Tongue (tissue), 2 donors: ENCODE measurements around the gene ABCC2. TPM values are rescaled to one million over a fixed set of nuclear protein-coding genes. Genes with fewer than 3 reads are reported as not detected.
"Not testable (repeated sequence)": the region's sequence is repeated elsewhere in the genome, so short reads cannot be mapped to it uniquely, and the experiment has no call there.

Experiments
- DNase-seq: peaks from one replicate; pipeline ENCODE4 v3.0.0-alpha.2; 2015
- total RNA-seq: library from RNA; depleted of rRNA; stranded (reverse); fragments of >200 nt; gene quantifications from one replicate; pipeline ENCODE4 v1.2.3, GENCODE V29; 2014

Gene ABCC2
- total RNA-seq: 0.72 TPM

DNA sequence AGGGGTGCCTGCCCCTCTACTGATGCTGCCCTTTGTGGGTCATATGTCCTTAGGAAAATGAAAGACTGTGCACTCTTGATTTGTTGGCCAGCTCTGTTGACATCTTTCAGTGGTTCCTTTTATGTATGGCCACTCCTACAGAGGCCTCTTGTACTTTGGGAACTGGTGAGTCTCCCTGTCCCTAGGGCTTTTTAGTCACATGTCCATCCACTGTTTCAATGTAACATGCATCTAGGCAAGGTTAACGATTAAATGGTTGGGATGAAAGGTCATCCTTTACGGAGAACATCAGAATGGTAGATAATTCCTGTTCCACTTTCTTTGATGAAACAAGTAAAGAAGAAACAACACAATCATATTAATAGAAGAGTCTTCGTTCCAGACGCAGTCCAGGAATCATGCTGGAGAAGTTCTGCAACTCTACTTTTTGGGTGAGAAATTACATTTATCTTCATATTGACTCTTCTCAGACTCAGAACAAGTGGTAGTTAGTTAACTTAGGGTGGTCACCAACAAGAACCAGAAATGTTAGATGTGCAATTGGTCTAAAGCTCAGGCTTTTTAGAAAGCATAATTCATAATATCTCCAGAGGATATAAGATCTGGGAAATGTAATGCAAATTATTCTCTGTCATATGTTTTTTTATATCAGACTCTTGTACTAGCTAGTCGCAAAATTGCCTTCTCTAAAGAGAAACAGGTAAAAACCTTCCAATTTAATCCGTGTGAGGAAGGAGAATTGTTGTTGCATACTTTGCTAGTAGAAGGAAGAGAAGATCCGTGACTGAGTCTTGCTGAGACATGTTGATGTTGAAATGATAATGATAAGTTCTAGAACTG, at the start of gene ABCC2:
TSS of gene ABCC2 (plus strand) at position 194 of the 840 bp plus-strand sequence. CDS start at position 399, 205 bp downstream.
- no peak for DNase-seq

DNA sequence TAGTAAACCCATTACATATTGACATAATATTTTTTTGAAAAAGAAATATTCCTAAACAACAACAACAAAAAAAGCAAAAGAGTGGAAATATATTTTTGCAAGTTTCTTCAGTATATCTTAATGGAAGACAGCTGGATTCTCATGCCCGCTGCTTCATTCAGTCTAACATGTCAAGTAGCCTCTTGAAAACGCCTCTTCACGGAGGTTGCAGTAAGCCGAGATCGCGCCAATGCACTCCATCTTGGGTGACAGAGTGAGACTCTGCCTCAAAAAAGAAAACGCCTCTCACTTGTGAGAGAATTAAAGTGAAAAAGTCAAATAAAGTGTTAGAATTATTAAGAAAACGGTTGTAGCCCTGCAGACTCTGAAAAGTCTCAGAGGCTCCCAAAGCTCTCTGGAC, 49.1 kb upstream of the ABCC2 start:
- DNase-seq: peak; percentile 36

DNA sequence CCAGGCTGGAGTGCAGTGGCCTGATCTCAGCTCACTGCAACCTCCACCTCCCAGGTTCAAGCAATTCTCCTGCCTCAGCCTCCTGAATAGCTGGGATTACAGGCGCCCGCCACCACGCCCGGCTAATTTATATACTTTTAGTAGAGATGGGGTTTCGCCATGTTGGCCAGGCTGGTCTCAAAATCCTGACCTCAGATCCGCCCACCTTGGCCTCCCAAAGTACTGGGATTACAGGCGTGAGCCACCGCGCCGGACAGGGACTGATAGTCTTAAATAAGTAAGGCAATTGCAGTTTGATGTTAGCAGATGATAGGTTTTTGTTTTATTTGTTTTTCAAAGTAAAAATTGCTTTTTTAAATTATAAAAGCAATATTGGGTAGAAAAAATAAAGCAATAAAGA, 48.3 kb upstream of the ABCC2 start:
- DNase-seq: not testable (repeated sequence)

DNA sequence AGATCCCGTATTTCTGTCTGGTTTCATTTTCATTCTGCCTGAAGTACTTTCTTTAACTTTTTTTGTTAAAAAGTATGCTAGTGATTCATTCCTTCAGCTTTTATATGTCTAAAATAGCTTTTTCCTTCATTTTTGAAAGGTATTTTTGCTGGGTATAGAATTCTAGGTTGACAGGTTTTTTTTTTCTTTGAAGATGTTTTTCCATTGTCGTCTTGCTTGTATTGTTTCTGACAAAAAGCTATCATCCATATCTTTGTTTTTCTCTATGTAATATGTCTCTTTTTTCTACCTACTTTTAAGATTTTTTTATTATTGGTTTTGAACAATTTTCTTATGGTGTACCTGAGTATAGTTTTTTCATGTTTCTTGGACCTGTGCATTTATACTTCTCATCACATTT, 42.2 kb upstream of the ABCC2 start:
- DNase-seq: no peak

DNA sequence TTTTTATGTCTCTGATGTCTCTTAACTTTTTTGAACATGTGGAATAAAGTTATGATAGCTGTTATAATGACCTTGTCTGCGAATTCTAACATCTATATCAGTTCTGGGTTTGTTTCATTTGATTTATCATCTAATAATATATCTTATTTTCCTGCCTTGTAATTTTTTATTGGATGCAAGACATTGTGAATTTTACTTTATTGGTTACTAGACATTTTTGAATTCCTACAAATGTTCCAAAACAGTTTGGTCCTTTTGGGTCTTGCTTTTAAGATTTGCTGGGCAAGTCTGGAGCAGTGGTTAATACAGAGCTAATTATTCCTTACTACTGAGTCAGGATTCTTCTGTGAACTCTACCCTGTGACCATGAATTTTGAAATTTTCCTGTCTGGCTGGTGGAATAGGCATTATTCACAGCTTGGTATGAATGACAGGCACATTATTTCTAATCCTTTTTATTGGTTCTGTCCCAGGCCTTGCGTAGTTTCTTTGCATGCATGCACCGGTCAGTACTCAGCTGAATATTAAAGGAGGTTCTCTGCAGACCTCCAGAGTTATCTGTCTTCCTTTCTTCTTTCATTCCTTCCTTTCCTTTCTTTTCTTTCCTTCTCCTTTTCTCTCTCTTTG, 41.4 kb upstream of the ABCC2 start:
- DNase-seq: no peak

DNA sequence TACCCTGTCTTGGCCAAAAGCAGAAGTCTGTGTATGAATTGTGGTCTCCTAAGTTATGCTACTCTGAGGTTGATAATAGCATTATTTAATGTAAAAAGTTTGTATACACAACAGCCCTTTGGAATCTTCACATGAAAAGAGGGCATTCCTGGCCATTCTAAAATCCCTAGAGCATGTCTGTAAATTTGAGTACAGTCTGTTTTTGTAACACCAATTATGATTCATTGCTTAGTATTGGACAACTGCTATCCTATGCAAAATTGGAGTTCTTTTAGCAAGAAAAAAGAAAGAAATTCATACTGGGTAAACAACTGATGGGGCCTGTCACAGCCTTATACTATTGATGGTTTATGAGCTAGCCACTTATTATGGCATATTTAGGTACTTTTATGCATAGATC, 40.2 kb upstream of the ABCC2 start:
- no peak for DNase-seq

DNA sequence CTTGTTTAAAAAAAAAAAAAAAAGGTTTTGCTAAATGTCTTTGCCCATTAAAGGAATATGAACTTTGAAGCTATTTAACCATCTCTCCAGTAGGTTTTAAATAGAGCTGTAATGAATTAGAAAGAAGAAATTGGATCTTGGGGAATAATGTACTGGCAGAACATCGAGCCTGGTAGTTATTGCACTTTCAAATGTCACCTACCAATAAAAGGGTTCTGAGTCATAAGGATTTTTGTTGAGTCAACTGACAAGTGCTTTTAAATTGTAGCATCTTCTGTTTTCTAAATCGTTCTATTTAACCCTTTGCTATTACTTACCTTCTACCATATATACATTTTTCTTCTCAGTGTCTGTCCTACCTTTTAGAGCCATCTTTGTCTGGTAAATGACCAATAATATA, 39.7 kb upstream of the ABCC2 start:
- DNase-seq: no peak

DNA sequence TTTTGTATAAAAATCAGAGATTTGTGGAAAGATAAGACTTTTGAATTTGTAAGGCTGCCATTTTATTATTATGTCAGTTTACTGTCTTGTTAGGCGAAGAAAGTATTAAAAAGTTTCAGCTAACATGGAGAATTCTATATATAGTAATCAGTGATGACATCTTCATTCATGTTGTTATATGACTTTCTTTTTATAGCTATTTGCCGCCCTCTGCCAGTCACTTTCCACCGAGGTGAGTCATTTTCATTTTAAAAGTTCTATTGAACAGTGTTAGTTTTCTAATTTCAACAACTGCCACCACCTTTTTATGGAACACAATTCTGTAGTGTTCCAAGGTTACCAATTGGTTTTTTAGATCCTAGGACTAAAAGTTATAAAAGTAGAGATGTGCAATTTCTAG, 38.6 kb upstream of the ABCC2 start:
- no peak for DNase-seq

DNA sequence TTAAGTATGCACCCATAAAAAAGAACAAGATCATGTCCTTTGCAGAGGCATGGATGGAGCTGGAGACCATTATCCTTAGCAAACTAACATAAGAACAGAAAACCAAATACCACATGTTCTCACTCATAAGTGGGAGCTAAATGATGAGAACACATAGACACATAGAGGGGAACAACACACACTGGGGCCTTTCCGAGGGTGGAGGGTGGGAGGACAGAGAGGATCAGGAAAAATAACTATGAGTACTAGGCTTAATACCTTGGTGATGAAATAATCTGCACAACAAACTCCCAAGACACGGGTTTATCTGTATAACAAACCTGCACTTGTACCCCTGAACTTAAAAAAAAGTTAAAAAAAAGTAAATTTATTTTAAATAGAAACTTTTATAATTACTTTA, 36.3 kb upstream of the ABCC2 start:
- DNase-seq: not testable (repeated sequence)

DNA sequence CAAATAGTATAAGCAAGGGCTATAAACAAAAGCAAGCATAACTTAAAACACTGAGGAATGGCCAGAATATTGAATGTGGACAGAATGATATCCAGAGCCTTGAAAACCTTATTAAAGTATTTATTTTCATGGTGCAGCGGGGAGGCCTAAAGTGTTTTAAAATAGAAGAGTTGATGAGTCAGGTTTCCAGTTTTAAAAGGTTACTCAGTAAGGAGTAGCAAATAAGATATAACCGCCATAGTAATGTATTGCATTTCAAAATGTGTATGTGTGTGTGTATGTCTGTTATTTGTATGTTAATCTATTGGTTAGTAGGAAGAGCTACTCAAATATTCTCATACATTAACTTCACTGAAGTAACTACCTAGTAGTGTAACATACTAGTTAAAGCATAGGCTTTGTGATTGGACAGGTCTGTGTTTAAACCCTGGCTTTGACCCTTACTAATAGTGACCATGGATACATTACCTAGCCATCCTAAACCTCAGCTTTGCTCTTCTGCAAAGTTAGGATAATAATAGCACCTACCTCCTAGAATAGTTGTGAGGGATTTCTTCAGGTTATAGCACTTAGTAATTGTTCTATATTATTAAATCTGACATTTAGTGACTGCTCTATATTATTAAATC, 33.5 kb upstream of the ABCC2 start:
- DNase-seq: no peak

DNA sequence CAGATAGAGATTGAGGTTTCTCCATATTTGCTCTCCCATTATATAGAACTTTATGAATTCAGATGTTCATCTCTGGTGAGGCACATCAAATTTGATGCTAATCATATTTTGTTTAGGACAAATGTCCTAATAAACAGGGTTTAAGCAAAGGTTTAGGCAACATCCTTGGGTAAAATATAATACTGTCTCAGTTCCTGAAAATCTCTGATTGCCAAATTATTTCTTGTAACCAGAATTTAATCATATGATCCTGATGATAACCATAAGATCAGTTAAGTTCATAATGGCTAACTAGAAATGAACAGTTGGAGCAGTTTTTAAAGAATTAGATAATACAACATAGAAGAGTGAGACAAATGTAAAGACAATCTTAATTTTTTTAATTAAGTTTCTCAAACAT, 31.8 kb upstream of the ABCC2 start:
- DNase-seq: no peak

DNA sequence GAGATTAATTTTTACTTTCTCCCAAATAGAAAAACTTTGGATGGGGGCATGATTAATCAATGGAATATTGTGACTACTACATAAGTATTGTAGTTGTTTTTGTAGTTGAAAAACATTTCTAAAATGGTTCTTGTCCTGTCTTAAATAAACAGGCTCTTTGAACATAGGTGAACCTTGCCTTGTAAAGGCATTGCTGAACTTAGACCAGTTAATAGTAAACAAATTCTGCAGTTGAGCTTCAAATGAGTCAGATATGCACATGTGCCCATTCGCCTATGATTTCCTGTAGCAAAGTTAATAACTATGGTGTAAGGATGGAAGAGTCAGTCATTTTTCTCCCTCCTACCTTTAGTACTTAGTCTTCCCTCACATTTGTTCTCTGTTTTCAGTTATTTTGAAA, 27.8 kb upstream of the ABCC2 start:
- no peak for DNase-seq

DNA sequence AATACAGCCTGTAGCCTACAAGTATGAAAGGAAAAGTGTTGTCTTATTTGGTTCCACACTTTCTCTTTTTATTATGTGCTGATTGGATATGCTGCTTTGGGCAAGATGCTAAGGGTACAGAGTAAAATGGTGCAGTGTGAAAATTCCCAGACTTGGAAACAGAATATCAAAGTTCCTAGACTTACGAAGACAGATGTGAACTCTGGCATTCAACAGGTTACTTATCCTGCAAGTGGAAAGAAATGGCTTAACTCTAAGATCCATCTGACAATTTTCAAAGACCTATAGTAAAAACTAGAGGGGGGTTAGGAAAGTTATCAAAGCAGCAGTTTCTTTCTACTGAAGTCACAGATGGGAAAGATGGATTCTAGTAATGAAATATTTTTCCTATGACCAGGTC, 26.3 kb upstream of the ABCC2 start:
- DNase-seq: no peak

DNA sequence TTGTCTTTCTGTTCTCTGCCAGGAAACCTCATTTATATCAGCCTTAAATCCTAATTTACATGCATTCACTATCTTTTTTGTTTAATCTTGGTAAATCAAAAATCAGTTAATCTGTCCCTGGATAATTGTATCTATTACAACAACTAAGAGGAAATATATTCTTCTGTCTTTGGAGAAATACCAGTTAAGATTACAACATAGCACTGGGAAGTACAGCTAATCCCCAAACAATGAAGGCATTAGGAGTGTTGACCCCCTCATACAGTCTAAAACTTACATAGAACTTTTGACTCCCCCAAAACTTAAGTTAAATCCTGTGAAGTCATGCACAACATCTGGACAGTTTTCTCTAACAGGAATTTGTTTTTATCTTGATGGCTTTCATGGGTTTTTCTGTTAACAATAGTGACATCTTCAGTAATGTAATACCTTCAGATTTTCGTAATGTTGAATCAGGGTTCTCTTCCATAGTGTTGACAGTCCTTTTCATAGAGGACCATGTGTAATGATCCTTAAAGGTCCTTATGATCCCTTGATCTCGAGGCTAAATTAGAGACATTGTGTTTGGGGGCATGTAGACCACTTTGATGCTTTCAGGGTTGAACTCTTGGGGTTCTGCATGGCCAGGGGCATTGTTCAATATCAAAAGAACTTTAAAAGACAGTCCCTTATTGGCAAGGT, 24.1 kb upstream of the ABCC2 start:
- DNase-seq: no peak

DNA sequence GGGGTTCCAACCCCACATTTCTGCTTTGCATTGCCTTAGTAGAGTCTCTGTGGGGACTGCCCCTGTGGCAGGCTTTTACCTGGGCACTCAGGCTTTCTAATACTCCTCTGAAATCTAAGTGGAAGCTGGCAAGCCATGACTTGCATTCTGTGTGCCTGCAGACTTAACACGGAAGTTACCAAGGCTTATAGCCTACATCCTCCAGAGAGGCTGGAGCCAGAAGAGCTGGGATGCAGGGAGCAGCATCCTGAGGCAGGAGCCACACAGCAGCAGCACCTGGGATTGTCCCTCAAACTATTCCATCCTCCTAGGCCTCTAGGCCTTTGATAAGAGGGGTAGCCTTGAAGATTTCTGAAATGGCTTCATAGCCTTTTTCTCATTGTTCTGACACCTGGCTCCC, 22.1 kb upstream of the ABCC2 start:
- no peak for DNase-seq

DNA sequence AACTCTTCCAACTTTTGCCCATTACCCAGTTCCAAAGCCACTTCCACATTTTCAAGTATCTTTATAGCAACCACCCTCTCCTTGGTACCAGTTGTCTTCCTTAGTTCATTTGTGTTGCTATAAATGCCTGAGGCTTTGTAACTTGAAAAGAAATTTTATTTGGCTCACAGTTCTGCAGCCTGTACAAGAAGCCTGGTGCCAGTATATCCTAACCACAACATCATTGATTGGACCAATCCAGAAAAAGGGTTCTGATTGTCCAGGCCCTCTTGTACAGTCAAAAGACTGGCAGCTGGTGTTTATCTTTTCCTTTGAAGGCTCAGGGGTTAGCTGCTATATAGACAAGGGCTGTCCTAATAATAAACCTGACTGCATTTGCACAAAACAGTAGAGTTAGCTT, 21.1 kb upstream of the ABCC2 start:
- no peak for DNase-seq

DNA sequence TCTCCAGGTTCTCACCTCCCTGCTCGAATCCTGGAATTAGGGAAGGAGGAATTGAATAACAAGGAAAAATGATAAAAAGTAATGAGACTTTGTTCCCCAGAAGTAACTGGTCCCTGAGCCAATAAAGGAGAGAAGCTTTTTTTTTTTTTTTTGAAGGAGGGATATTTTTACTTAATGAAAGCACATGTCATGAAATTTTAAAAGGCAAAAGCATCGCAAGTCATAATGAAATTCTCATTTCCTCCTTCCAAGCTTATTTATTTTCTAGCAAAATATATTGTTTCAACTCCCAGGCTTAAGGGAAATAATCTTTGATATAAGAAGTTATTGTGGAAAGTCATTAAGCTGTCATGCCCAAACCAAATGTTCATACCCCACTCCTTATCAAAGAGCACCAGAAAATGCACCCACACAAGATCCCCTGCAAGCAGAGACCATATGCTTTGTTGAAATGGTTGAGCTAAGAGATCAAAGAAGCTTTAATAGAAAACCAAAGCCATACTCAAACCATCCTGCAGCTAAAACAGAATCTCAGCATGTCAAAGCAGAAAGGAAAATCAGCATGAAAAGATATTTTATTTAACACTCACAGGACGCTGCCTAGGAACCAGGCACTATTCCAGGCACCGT, 16.7 kb upstream of the ABCC2 start:
- DNase-seq: no peak

DNA sequence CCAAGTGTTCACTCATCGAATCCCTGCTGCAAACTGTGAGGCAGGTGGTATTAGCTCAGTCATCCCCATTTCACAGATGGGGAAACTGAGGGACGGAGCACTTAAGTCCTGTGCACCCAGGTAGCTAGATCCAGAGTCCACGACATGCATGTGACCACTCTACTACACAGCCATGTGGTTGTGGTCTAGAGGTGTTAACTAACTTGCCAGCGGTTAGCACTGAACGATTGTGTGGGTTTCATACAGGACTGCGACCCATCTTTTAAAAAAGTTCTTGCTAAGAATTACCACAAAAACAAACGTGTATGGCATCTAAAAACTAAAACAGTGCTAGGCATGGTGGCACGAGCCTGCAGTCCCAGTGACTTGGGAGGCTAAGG, 16.1 kb upstream of the ABCC2 start:
- DNase-seq: no peak

DNA sequence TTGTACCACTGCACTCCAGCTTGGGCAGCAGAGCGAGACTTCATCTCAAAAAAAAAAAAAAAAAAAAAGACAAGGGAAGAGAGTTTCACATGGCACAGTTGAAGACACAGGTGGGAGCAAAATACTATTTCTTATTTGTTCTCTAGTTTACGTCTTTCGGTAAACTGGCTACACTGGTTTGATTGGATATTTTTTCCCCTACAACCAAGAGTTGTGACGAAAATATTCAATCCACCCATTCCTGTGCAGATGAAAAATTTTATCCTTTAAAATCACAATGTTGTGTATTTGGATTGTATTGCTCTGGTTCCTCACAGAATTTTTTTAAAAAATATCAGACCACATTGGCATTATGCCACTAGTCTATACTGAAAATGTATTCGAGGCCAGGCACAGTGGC, 14.5 kb upstream of the ABCC2 start:
- DNase-seq: no peak

DNA sequence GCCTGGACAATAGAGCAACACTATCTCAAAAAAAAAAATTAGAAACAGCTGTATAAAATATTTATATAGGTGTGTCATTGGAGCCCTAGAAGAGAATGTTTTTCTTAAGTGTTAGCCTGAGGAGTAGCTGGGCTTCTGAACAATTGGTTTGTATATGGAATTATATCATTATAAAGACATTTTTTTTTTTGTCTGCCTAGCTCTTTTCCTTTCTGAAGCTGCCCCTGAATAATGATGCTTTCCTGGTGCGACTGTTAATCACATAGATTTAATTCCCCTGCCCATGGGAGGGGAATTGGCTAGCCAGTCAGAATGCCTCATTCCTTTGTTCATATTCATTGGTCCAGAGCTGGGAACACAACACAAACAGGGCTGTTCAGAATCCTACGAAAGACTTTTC, 13.9 kb upstream of the ABCC2 start:
- DNase-seq: no peak

DNA sequence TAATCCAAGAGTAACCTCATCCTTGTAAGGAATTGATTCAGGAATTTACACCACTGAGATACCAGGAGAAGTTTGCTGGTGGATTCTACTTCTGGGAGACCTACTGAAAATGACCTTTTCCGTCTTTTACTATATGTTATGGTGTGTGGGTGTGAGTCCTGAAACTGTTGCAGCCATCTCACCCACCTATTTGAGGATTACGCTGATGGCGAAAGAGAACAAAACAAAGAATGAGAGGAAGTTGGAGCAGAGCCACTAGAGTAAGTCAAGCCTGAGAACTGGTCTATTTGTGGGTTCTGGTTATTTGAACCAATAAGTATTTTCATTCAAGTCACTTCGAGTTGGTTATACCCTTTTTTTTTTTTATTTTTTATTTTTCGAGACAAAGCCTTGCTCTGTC, 12.7 kb upstream of the ABCC2 start:
- DNase-seq: no peak

DNA sequence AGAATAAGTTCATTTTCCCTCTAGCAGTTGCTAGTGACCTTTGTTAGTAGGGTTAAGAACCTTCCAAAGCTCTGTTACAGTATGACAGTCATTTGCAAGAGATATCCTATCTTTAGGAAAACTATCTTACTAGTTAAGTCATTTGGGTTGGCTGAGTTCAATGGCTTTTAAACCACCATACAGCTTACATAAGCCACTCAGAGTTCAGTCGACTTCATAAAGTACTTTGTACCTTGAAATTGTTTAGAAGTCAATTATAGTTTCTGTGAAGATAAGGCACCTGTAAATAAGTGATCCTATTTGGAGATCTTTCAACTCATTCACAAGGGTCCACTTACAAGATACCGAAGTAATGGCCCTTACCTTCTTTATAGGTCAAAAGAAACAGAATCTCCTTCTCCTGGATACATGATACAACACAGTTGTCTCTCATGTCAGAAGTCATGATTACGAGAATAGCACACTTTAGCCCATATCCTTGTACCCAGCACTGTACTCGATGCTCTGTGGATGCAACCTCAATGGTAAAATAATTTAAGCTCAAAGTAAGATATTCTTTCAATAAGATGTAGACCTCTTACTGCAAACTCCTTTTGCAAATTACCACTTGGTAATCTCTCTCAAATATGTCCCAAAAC, 11.9 kb upstream of the ABCC2 start:
- no peak for DNase-seq
